Lower lobe of right lung (tissue), 2 donors: ENCODE data around the gene MDM1. TPM values are rescaled to one million over a fixed set of nuclear protein-coding genes. Genes with fewer than 3 reads are reported as not detected.

Source experiments
- ATAC-seq, 2 donors: fragments of 200-7000 bp; cut with Tn5 transposase; one replicate each; pipeline ENCODE4 v1.9.1; 2020 to 2022; ENCODE audit warnings: mild to moderate bottlenecking in 2 of 2, moderate library complexity in 2 of 2
- DNase-seq: peaks from one replicate; pipeline ENCODE4 v3.0.0-alpha.2; 2020
- H3K27ac ChIP-seq: fragments of 200-600 bp; one replicate; pipeline ENCODE4 v1.8.0; 2022
- H3K27me3 ChIP-seq: fragments of 200-600 bp; one replicate; pipeline ENCODE4 v1.8.0; 2022; ENCODE audit warnings: low read depth
- H3K36me3 ChIP-seq: fragments of 200-600 bp; one replicate; pipeline ENCODE4 v1.8.0; 2022; ENCODE audit warnings: mild to moderate bottlenecking
- H3K4me1 ChIP-seq: fragments of 200-600 bp; one replicate; pipeline ENCODE4 v1.8.0; 2022
- H3K4me3 ChIP-seq: fragments of 200-600 bp; one replicate; pipeline ENCODE4 v1.8.0; 2022; ENCODE audit warnings: mild to moderate bottlenecking
- H3K9me3 ChIP-seq: fragments of 200-600 bp; one replicate; pipeline ENCODE4 v1.8.0; 2022
- intact Hi-C: fragments of 100-400 bp; cut with DNase I; formaldehyde crosslinking; loops from one replicate; pipeline ENCODE4 v1.11.0; 2022
- total RNA-seq: library from RNA; stranded (reverse); fragmentation: NEBNext Ultra II Directional; extraction: Animal tissue kit (Norgen Biotek cat#: 25700); gene quantifications from one replicate; pipeline ENCODE4 v1.2.1, GENCODE V29; 2021
- TF ChIP-seq, protein P1 (sequence below): fragments of 200-600 bp; IDR thresholded peaks from one replicate; pipeline ENCODE4 v1.8.0; 2022; ENCODE audit warnings: antibody characterized with exemption, mild to moderate bottlenecking
- donor health status: DM: no; HTN: yes; CAD: no; lungs with severe emphysema.

Gene MDM1
- total RNA-seq, 1 donor from 2014 or later = 13.8 TPM

DNA sequence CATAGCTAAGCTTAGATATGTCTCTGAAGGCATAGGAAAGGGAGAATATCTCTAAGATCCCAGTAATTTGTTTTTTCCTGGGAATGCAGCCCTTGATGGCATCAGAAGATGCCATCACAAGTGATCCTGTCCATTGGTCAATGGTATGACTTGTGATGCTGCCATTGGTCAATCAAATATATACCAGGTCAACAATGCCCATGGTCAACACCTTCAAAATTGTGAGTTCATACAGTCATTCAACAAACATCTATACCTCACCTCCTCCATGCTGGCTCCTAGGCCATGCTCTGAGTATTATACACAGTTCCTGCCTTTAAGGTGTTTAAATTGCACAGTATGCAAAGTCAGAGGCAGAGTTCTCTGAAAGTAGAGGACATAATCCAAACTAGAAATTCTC lies 59.4 kb downstream of the MDM1 start:
- intact Hi-C loops = no loop called here
- no peaks in the 10 kb centered on the region for H3K36me3 ChIP-seq
- TF ChIP-seq, protein P1, sequence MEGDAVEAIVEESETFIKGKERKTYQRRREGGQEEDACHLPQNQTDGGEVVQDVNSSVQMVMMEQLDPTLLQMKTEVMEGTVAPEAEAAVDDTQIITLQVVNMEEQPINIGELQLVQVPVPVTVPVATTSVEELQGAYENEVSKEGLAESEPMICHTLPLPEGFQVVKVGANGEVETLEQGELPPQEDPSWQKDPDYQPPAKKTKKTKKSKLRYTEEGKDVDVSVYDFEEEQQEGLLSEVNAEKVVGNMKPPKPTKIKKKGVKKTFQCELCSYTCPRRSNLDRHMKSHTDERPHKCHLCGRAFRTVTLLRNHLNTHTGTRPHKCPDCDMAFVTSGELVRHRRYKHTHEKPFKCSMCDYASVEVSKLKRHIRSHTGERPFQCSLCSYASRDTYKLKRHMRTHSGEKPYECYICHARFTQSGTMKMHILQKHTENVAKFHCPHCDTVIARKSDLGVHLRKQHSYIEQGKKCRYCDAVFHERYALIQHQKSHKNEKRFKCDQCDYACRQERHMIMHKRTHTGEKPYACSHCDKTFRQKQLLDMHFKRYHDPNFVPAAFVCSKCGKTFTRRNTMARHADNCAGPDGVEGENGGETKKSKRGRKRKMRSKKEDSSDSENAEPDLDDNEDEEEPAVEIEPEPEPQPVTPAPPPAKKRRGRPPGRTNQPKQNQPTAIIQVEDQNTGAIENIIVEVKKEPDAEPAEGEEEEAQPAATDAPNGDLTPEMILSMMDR = no peak

DNA sequence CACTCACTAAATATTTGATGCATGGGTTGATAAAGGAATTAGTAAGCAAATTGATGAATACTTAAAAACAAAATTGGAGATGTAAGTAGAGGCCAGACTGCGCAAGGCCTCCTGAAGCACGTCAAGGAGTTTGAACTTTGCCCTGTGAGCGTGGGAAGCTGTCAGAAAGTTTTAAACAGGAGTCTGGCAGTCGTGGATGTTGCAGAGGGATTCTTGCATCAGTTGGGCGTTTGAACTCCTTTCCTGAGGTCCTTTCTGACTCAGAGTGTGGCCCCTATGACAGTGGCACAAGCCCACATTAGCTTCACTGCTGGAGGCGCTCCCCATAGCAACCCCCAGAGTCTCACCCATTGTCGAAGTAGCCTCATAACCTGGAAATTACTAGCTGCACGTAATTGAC lies 60.8 kb downstream of the MDM1 start:
- H3K4me3 ChIP-seq = no peak overlapping the region
- H3K9me3 ChIP-seq = no peaks in the 10 kb centered on the region
- ATAC-seq (no peak), DNase-seq (no peak)
- H3K4me1 ChIP-seq = no peaks in the 10 kb centered on the region
- H3K27ac ChIP-seq = no peak overlapping the region
- no peaks in the 10 kb centered on the region for H3K36me3 ChIP-seq
- no peaks in the 10 kb centered on the region for H3K27me3 ChIP-seq
- intact Hi-C loops = no loop called here
- TF ChIP-seq, protein P1 = no peak

More for the DNA sequence above, 59.4 kb downstream of the MDM1 start:
- no peak for ATAC-seq
- Histone ChIP-seq H3K4me1 (no peaks in the 10 kb centered on the region), H3K27ac (no peak overlapping the region), H3K4me3 (no peak overlapping the region), H3K9me3 (no peaks in the 10 kb centered on the region), H3K27me3 (no peaks in the 10 kb centered on the region)
- DNase-seq = no peak

DNA sequence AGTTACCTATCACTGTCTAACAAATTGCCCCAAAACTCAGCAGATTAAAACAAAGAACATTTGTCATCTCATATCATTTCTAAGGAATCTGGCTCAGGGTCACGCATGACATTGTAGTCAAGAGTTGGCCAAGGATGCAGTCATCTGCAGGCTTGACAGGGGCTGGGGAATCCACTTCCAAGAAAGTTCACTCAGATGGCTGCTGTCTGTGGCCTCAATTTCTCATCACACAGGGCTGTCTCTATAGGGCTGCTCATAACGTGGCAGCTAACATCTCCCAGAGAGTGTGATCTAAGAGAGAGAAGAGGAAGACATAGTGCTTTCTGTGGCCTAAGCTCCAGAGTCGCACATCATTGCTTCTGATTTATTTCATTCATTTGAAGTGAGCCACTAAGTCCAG lies 61.8 kb downstream of the MDM1 start:
- TF ChIP-seq, protein P1 = no peak
- ATAC-seq (no peak), DNase-seq (no peak)
- H3K27ac ChIP-seq = no peak overlapping the region
- no peaks in the 10 kb centered on the region for H3K4me1 ChIP-seq
- H3K27me3 ChIP-seq = no peaks in the 10 kb centered on the region
- no peak overlapping the region for H3K4me3 ChIP-seq
- no peaks in the 10 kb centered on the region for H3K9me3 ChIP-seq
- intact Hi-C loops = no loop called here
- H3K36me3 ChIP-seq = no peaks in the 10 kb centered on the region

DNA sequence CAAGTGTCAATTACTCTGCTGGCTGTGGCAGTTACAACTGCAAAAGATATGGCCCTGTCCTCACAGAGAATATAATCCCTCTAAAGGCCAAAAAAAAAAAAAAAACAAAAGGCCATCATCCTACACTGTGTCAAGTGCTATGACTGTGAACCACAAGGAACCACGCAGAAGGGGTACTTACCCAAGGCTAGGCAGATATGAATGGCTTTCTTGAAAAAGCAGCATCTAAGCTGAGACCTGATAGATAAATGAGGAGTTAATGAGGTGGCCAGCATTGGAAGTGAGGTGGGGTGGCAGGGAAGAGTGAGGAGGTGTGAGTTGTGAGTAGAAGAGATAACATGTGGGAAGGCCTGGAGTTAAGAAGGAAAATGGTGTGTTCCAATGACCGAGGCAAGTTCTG lies 62.4 kb downstream of the MDM1 start:
- no peaks in the 10 kb centered on the region for H3K36me3 ChIP-seq
- no peaks in the 10 kb centered on the region for H3K27me3 ChIP-seq
- intact Hi-C loops = no loop called here
- H3K9me3 ChIP-seq = no peaks in the 10 kb centered on the region
- ATAC-seq (no peak), DNase-seq (no peak)
- TF ChIP-seq, protein P1 = no peak
- H3K4me1 ChIP-seq = no peaks in the 10 kb centered on the region
- no peak overlapping the region for H3K4me3 ChIP-seq
- no peak overlapping the region for H3K27ac ChIP-seq

DNA sequence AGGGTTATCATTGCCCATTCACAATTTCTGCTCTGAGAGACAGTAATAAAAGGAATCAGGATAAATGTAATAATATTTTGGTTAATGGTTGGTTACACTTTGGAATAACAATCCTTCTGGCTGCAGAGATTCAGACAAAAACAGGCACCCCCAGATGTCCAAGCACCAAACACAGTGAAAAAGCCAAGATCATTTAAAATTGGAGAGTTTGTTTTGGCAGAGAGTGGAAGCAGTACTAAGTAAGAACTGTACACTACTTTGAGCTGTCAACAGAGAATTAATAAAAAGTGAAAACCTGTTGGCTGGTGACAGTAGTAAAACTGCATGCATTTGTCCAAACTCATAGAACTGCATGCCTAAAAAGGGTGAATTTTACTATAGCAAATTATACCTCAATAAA lies 63.2 kb downstream of the MDM1 start:
- ATAC-seq = no peak
- DNase-seq = no peak
- TF ChIP-seq, protein P1 = no peak
- intact Hi-C loops = no loop called here
- Histone ChIP-seq H3K4me1 (no peaks in the 10 kb centered on the region), H3K4me3 (no peak overlapping the region), H3K9me3 (no peaks in the 10 kb centered on the region), H3K27ac (no peak overlapping the region), H3K36me3 (no peaks in the 10 kb centered on the region), H3K27me3 (no peaks in the 10 kb centered on the region)

DNA sequence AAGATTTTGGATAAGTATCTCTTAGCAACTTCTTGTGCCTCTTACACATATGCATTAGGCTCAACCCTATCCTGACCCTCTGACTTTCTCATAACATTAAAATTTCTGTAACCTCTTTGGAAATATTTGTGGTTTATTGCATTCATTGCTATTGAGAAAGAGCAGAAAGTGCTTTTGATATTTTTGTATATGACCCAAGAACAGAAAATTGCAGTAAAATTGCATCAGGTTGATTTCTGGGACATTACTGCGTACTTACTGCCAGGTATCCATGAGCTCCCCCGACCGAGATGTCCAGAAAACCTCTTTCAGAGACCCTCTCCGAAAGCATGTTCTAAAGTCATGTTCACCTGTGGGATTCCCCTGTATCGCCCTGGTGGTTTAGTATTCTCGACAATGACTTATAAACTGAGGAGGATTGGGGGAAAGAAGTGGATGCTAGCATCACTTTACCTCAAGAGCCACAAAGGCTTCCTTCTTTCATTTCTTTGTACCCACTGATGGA lies 64.2 kb downstream of the MDM1 start:
- no peak overlapping the region for H3K4me3 ChIP-seq
- no peaks in the 10 kb centered on the region for H3K27me3 ChIP-seq
- no peak overlapping the region for H3K27ac ChIP-seq
- TF ChIP-seq, protein P1 = no peak
- no peaks in the 10 kb centered on the region for H3K9me3 ChIP-seq
- DNase-seq = no peak
- ATAC-seq = peak in 1 of 2 donors; percentile 41
- no peaks in the 10 kb centered on the region for H3K36me3 ChIP-seq
- H3K4me1 ChIP-seq = no peaks in the 10 kb centered on the region
- intact Hi-C loops = no loop called here
